Transverse colon (tissue), 3 donors: ENCODE measurements around the gene CXorf38.
"Not testable (repeated sequence)": the region's sequence is repeated elsewhere in the genome, so short reads cannot be mapped to it uniquely, and the experiment has no call there.

Experiments used
- CTCF ChIP-seq, 5 experiments: fragments of 200-600 bp in 3 of 5; fragments of 450-650 bp in 2 of 5; sonication (generic) in 3 of 5; IDR thresholded peaks; 1 replicate in 2 of 5; 2 replicates in 3 of 5; pipeline ENCODE4 v1.5.1; 2016 to 2017; ENCODE audit warnings: antibody characterized with exemption in 5 of 5, inconsistent platforms in 3 of 5, mild to moderate bottlenecking in 2 of 5, moderate library complexity in 1 of 5
- POLR2A ChIP-seq: fragments of 450-650 bp; IDR thresholded peaks from one replicate; pipeline ENCODE4 v1.6.1; 2016; ENCODE audit warnings: antibody characterized with exemption, mild to moderate bottlenecking, moderate library complexity

- not testable (repeated sequence) for TF ChIP-seq POLR2A; CTCF (IDR thresholded peaks at IDR 0.05)
Observed at GRCh38 chrX:40587623-40588022, 59.7 kb downstream of the CXorf38 start.
